ENCODE measurements around the gene PRPF4. TPM values are rescaled to one million over a fixed set of nuclear protein-coding genes. Genes with fewer than 3 reads are reported as not detected.

The PRPF4 gene
- total RNA-seq, 1 donor from 2014 or later, result 46.3 TPM

- DNase-seq (ENCODE audit: low read depth, low spot score), result no peak
- no peaks in the 10 kb centered on the region for H3K4me1 Mint-ChIP-seq
- H3K9me3 Mint-ChIP-seq, result peaks cover 2% of the 10 kb centered on the region
- TF ChIP-seq CTCF (conservative IDR thresholded peaks at IDR 0.05), result no peak
- no peak overlapping the region for H3K4me3 Mint-ChIP-seq
- no peaks in the 10 kb centered on the region for H3K27me3 Mint-ChIP-seq (ENCODE audit: low read depth)
- H3K36me3 Mint-ChIP-seq (ENCODE audit: low read depth), result peaks cover 14% of the 10 kb centered on the region
- H3K27ac Mint-ChIP-seq (ENCODE audit: unreplicated experiment), result no peak overlapping the region
Observed at GRCh38 chr9:113255438-113255837, 20.0 kb upstream of the PRPF4 start.

- H3K27me3 Mint-ChIP-seq (ENCODE audit: low read depth), result no peaks in the 10 kb centered on the region
- no peaks in the 10 kb centered on the region for H3K4me1 Mint-ChIP-seq
- no peak overlapping the region for H3K27ac Mint-ChIP-seq (ENCODE audit: unreplicated experiment)
- TF ChIP-seq CTCF (conservative IDR thresholded peaks at IDR 0.05), result no peak
- no peak for DNase-seq (ENCODE audit: low read depth, low spot score)
- H3K36me3 Mint-ChIP-seq (ENCODE audit: low read depth), result peaks cover 10% of the 10 kb centered on the region
- no peak overlapping the region for H3K4me3 Mint-ChIP-seq
- no peaks in the 10 kb centered on the region for H3K9me3 Mint-ChIP-seq
Observed at GRCh38 chr9:113257863-113258262, 17.6 kb upstream of the PRPF4 start.

GRCh38 chr9:113258282-113258681, 17.2 kb upstream of the PRPF4 start:
- Mint-ChIP-seq H3K9me3 (no peaks in the 10 kb centered on the region), H3K36me3 (ENCODE audit: low read depth) (peaks cover 10% of the 10 kb centered on the region), H3K27me3 (ENCODE audit: low read depth) (no peaks in the 10 kb centered on the region), H3K4me1 (no peaks in the 10 kb centered on the region), H3K4me3 (no peak overlapping the region), H3K27ac (ENCODE audit: unreplicated experiment) (no peak overlapping the region)
- no peak for TF ChIP-seq CTCF (conservative IDR thresholded peaks at IDR 0.05)
- DNase-seq (ENCODE audit: low read depth, low spot score), result no peak

GRCh38 chr9:113261917-113262671, 13.4 kb upstream of the PRPF4 start:
- no peaks in the 10 kb centered on the region for H3K27me3 Mint-ChIP-seq (ENCODE audit: low read depth)
- H3K4me1 Mint-ChIP-seq, result no peaks in the 10 kb centered on the region
- peaks cover 15% of the 10 kb centered on the region for H3K36me3 Mint-ChIP-seq (ENCODE audit: low read depth)
- DNase-seq (ENCODE audit: low read depth, low spot score), result no peak
- no peak overlapping the region for H3K4me3 Mint-ChIP-seq
- no peaks in the 10 kb centered on the region for H3K9me3 Mint-ChIP-seq
- H3K27ac Mint-ChIP-seq (ENCODE audit: unreplicated experiment), result no peak overlapping the region
- no peak for TF ChIP-seq CTCF (conservative IDR thresholded peaks at IDR 0.05)

- no peak overlapping the region for H3K27ac Mint-ChIP-seq (ENCODE audit: unreplicated experiment)
- no peak for TF ChIP-seq CTCF (conservative IDR thresholded peaks at IDR 0.05)
- H3K36me3 Mint-ChIP-seq (ENCODE audit: low read depth), result peaks cover 11% of the 10 kb centered on the region
- H3K27me3 Mint-ChIP-seq (ENCODE audit: low read depth), result no peaks in the 10 kb centered on the region
- no peak overlapping the region for H3K4me3 Mint-ChIP-seq
- H3K4me1 Mint-ChIP-seq, result no peaks in the 10 kb centered on the region
- H3K9me3 Mint-ChIP-seq, result no peaks in the 10 kb centered on the region
- no peak for DNase-seq (ENCODE audit: low read depth, low spot score)
Observed at GRCh38 chr9:113266174-113266573, 9.3 kb upstream of the PRPF4 start.
